GM19328 (cell line): ENCODE data around the gene FANCC.

Experiments used
- ATAC-seq: cut with Tn5 transposase; IDR thresholded peaks from one replicate; pipeline ENCODE4 v1.9.1; 2021; ENCODE audit warnings: mild to moderate bottlenecking, moderate library complexity; ENCODE audit not compliant: unreplicated experiment

Gene FANCC

DNA sequence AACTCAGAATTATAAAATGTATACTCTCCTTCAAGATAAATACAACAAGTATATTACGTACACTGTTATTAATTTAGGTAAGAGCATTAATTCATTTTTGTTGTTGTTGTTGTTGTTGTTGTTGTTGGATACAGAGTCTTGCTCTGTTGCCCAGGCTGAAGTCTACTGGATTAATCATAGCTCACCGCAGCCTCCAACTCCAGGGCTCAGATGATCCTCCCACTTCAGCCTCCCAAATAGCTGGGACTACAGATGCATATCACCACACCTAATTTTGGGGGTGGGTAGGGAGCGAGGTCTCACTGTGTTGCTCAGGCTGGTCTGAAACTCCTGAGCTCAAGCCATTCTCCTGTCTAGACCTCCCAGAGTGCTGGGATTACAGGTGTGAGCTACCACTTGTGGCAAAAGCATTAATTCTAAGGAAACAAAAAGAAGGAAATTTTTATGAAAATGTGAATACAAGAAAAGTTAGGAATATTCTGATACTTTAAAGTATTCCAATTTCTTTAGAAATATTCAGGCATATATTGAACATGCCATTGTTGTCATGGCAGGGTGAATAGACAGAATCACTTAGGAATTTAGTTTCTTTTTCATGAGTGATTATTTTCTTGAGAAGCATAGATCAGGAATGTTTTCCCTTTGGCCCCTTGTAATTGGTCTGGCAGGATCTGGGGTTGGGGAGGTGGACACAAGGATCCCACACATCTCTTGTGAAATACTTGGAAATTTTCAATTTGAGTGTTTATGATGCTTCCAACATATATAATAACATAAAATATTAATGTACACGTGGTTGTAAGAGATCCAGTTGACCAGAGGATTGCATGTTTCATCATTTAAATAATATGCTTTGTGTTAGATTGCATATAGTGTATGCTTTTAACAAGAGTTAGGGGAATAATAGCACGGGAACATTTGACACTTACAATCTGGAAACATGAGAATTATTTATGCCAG is 263.6 kb downstream of the FANCC start:
- ATAC-seq = no peak

- no peak for ATAC-seq
These were observed 267.7 kb downstream of the FANCC start for GRCh38 chr9:95049761-95050160.
